NCI-H526 treated with DMSO at 0.1 percent for 48 hours (cell line): ENCODE measurements around the gene SLC9C2.
"Not testable (repeated sequence)": the region's sequence is repeated elsewhere in the genome, so short reads cannot be mapped to it uniquely, and the experiment has no call there.

Experiments used
- DNase-seq: peaks from one replicate; lab custom pipeline; 2025; lab: John Stamatoyannopoulos, UW

The SLC9C2 gene

GRCh38 chr1:173603056-173603591, at the start of gene SLC9C2:
Gene SLC9C2, minus strand, starts transcription at chr1:173603072. Its CDS starts 1,296 bp downstream, at chr1:173601776.
- DNase-seq, result no peak

- no peak for DNase-seq
Observed at GRCh38 chr1:173648880-173649605, 46.2 kb upstream of the SLC9C2 start.

- DNase-seq, result no peak
Observed at GRCh38 chr1:173646656-173647055, 43.8 kb upstream of the SLC9C2 start.

GRCh38 chr1:173642450-173643139, 39.7 kb upstream of the SLC9C2 start:
- DNase-seq, result not testable (repeated sequence)

GRCh38 chr1:173639102-173639501, 36.2 kb upstream of the SLC9C2 start:
- DNase-seq, result no peak

- no peak for DNase-seq
Observed at GRCh38 chr1:173638043-173639021, 35.5 kb upstream of the SLC9C2 start.

- not testable (repeated sequence) for DNase-seq
Observed at GRCh38 chr1:173637236-173638042, 34.6 kb upstream of the SLC9C2 start.

GRCh38 chr1:173635116-173635515, 32.2 kb upstream of the SLC9C2 start, which contains the start of gene TEX50:
Gene TEX50, plus strand, starts transcription at chr1:173635338. Its CDS starts 184 bp downstream, at chr1:173635522.
- DNase-seq, result no peak

- DNase-seq, result no peak
Observed at GRCh38 chr1:173628888-173629287, 26.0 kb upstream of the SLC9C2 start.

GRCh38 chr1:173627269-173627668, 24.4 kb upstream of the SLC9C2 start:
- DNase-seq, result no peak

- no peak for DNase-seq
Observed at GRCh38 chr1:173616859-173617258, 14.0 kb upstream of the SLC9C2 start.

GRCh38 chr1:173613086-173613485, 10.2 kb upstream of the SLC9C2 start:
- DNase-seq, result not testable (repeated sequence)

GRCh38 chr1:173608503-173609216, 5.8 kb upstream of the SLC9C2 start:
- DNase-seq, result no peak

- DNase-seq, result no peak
Observed at GRCh38 chr1:173601588-173601987, 1.3 kb downstream of the SLC9C2 start.

GRCh38 chr1:173596097-173596825, 6.6 kb downstream of the SLC9C2 start:
- no peak for DNase-seq

GRCh38 chr1:173591138-173591537, 11.7 kb downstream of the SLC9C2 start:
- DNase-seq, result peak; percentile 50

- no peak for DNase-seq
Observed at GRCh38 chr1:173590557-173590956, 12.3 kb downstream of the SLC9C2 start.

- DNase-seq, result no peak
Observed at GRCh38 chr1:173581383-173582079, 21.3 kb downstream of the SLC9C2 start.

- no peak for DNase-seq
Observed at GRCh38 chr1:173580658-173581057, 22.2 kb downstream of the SLC9C2 start.
